ENCODE results near the gene PSME1. TPM values are rescaled to one million over a fixed set of nuclear protein-coding genes. Genes with fewer than 3 reads are reported as not detected.
A peak's percentile ranks its signal among the peaks of the same experiment; 100 is the strongest.

Gene PSME1
- total RNA-seq, 4 donors from 2014 or later: 81.0 to 175 (median 131) TPM

DNA sequence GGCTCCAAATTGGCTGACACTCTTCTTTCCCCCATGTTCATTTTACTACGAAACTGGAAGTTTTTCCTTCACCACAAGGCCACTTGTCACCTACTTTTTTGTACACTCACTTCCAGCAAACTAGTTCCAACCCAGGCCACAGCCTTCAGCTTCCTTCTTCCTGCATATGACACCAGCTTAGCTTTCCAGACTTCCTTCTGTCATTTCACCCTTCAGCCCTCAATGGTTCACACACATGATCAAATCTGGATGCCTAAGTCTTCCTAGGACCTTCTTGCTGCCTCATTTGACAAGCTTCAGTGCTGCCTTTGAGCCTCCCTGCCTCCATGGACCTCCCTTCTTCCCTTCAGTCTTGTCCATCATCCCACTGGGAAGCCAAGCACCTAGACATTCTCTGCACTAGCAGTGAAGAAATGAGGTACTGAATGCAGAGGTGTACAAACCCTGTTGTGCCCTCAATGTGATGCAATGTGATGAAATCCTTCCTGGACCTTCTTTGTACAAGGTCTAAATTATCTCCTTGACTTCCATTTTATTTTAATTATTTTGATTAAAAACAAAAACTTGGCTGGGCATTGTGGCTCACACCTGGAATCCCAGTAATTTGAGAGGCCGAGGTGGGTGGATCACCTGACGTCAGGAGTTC lies 31.6 kb downstream of the PSME1 start:
- TF ChIP-seq POLR2A (IDR thresholded peaks at IDR 0.05): no peak
- TF ChIP-seq, protein P1, sequence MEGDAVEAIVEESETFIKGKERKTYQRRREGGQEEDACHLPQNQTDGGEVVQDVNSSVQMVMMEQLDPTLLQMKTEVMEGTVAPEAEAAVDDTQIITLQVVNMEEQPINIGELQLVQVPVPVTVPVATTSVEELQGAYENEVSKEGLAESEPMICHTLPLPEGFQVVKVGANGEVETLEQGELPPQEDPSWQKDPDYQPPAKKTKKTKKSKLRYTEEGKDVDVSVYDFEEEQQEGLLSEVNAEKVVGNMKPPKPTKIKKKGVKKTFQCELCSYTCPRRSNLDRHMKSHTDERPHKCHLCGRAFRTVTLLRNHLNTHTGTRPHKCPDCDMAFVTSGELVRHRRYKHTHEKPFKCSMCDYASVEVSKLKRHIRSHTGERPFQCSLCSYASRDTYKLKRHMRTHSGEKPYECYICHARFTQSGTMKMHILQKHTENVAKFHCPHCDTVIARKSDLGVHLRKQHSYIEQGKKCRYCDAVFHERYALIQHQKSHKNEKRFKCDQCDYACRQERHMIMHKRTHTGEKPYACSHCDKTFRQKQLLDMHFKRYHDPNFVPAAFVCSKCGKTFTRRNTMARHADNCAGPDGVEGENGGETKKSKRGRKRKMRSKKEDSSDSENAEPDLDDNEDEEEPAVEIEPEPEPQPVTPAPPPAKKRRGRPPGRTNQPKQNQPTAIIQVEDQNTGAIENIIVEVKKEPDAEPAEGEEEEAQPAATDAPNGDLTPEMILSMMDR (IDR thresholded peaks at IDR 0.05): no peak
- Histone ChIP-seq H3K9me3 (no peaks in the 10 kb centered on the region), H3K27me3 (no peaks in the 10 kb centered on the region), H3K4me3 (no peak overlapping the region), H3K4me1 (peaks cover 0 to 7% of the 10 kb centered on the region in 2 donors), H3K27ac (no peak overlapping the region), H3K36me3 (no peaks in the 10 kb centered on the region)
- no peak for DNase-seq
- intact Hi-C loops (cut with DNase I; ENCODE audit: low total_unique reads): no loop called here

DNA sequence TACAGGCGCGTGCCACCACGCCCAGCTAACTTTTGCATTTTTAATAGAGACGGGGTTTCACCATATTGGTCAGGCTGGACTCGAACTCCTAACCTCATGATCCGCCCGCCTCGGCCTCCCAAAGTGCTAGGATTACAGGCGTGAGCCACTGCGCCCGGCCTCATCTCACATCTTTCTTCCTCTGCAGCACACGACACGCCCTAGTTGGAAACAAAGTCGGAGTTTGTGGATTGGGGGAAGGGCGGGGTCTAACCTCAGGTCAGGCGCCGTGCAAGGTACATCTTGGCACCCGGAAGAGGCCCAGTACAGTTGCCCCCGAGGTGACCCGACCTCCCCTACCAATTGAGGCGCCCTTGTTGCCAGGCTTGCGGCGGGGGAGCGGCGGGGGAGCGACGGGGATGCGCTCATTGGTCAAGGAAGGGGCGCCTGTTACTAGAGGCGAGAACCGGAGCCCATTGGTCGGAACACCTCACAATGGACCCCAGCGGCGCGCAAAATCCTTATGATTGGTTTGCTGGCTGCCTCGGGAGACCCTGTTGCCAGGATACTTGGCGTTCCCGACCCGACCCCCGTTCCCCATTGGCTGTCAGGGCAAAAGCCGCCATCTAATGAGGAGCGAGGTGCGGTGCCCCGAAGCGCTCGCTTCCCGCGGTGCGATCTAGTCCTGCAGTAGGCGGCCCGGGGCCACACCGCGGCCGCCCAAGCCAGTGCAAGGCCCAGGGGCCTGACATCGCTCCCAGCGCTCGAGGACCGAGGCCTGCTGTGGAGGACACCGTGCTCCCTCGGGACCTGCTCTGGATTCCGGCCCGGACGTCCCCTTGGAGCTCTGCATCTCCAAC lies 35.6 kb downstream of the PSME1 start, which contains the start of gene REC8:
Gene REC8 (plus strand): TSS at position 659 of the 839 bp plus-strand sequence. CDS start 473 bp downstream, outside the sequence.
- DNase-seq: peak; percentile 50 to 81
- H3K27me3 ChIP-seq: no peaks in the 10 kb centered on the region
- H3K9me3 ChIP-seq: no peaks in the 10 kb centered on the region
- H3K27ac ChIP-seq: peak within 1 kb of the TSS in 1 of 2 donors; percentile 26
- TF ChIP-seq, protein P1 (IDR thresholded peaks at IDR 0.05): no peak
- TF ChIP-seq POLR2A (IDR thresholded peaks at IDR 0.05): no peak
- no peaks in the 10 kb centered on the region for H3K36me3 ChIP-seq
- no peaks in the 10 kb centered on the region for H3K4me1 ChIP-seq
- peak within 1 kb of the TSS; percentile 25 to 27 for H3K4me3 ChIP-seq
- intact Hi-C loops (cut with DNase I; ENCODE audit: low total_unique reads): no loop called here

DNA sequence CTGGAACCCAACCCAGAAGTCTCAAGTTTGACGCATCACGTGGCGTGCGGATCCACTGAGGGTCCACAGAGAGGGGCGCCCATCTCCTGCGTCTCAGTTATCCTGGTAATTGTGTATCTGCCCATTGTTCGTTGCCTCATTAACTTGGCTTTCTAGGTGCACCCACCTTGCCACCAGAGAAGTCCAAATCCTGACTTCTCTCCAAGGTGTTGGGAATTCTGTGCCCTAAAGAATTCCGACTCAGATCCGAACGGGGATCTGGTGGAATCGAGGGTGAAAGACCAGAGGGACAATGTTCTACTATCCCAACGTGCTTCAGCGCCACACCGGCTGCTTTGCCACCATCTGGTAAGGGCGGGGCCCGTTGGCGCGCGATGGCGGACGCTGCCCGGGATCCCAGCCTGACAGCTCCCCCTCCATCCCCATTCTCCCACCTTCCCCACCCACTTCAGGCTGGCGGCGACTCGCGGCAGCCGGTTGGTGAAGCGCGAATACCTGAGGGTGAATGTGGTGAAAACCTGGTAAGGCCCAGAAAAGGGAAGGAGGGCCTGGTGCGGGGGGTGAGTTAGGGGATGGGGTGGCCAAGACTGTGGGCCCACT lies 36.4 kb downstream of the PSME1 start:
- TF ChIP-seq POLR2A (IDR thresholded peaks at IDR 0.05): no peak
- TF ChIP-seq, protein P1 (IDR thresholded peaks at IDR 0.05): no peak
- H3K27ac ChIP-seq: peak overlapping the region in 1 of 2 donors; percentile 26
- H3K4me3 ChIP-seq: peak overlapping the region; percentile 25 to 27
- H3K4me1 ChIP-seq: no peaks in the 10 kb centered on the region
- H3K36me3 ChIP-seq: no peaks in the 10 kb centered on the region
- no peaks in the 10 kb centered on the region for H3K27me3 ChIP-seq
- DNase-seq: no peak
- intact Hi-C loops (cut with DNase I; ENCODE audit: low total_unique reads): no loop called here
- H3K9me3 ChIP-seq: no peaks in the 10 kb centered on the region

DNA sequence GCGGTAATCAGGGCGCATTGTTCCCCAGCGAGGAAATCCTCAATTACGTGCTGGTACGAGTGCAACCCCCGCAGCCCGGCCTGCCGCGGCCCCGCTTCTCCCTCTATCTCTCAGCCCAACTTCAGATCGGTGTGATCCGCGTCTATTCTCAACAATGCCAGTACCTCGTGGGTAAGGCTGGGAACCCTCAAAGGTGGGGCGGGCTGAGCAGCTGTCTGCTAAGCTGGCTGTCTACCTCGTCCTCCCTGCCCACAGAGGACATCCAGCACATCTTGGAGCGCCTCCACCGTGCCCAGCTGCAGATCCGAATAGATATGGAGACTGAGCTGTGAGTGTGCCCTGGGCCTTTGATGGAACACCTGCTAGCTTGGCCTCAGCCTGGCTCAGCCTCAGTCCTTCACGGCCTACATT lies 36.9 kb downstream of the PSME1 start:
- H3K9me3 ChIP-seq: no peaks in the 10 kb centered on the region
- TF ChIP-seq, protein P1 (IDR thresholded peaks at IDR 0.05): no peak
- TF ChIP-seq POLR2A (IDR thresholded peaks at IDR 0.05): no peak
- H3K4me1 ChIP-seq: no peaks in the 10 kb centered on the region
- no peaks in the 10 kb centered on the region for H3K36me3 ChIP-seq
- no peak for DNase-seq
- H3K27me3 ChIP-seq: no peaks in the 10 kb centered on the region
- H3K4me3 ChIP-seq: no peak overlapping the region
- H3K27ac ChIP-seq: peak overlapping the region in 1 of 2 donors; percentile 26
- intact Hi-C loops (cut with DNase I; ENCODE audit: low total_unique reads): no loop called here
